ENCODE results near the gene GREM1. TPM values are rescaled to one million over a fixed set of nuclear protein-coding genes. Genes with fewer than 3 reads are reported as not detected.
A peak's percentile ranks its signal among the peaks of the same experiment; 100 is the strongest.

Gene GREM1
- total RNA-seq, 1 experiment from 2014 or later, result 79.4 TPM

GRCh38 chr15:32730677-32731654 is 13.2 kb downstream of the GREM1 start:
- DNase-seq (ENCODE audit: low read depth), result peak; percentile 29

GRCh38 chr15:32732574-32733157 is 14.9 kb downstream of the GREM1 start:
- no peak for DNase-seq (ENCODE audit: low read depth)

GRCh38 chr15:32733281-32733680 is 15.5 kb downstream of the GREM1 start:
- DNase-seq (ENCODE audit: low read depth), result peak; percentile 32

GRCh38 chr15:32735989-32736700 is 18.3 kb downstream of the GREM1 start:
- no peak for DNase-seq (ENCODE audit: low read depth)

GRCh38 chr15:32736701-32737061 is 18.9 kb downstream of the GREM1 start:
- DNase-seq (ENCODE audit: low read depth), result no peak

GRCh38 chr15:32737304-32737703 is 19.5 kb downstream of the GREM1 start:
- DNase-seq (ENCODE audit: low read depth), result no peak

- no peak for DNase-seq (ENCODE audit: low read depth)
These were observed 20.9 kb downstream of the GREM1 start for GRCh38 chr15:32738666-32739065.

- DNase-seq (ENCODE audit: low read depth), result no peak
These were observed 21.8 kb downstream of the GREM1 start for GRCh38 chr15:32739522-32740063.

- DNase-seq (ENCODE audit: low read depth), result peak; percentile 89
These were observed 25.8 kb downstream of the GREM1 start for GRCh38 chr15:32743411-32744140.

- peak; percentile 17 for DNase-seq (ENCODE audit: low read depth)
These were observed 28.5 kb downstream of the GREM1 start for GRCh38 chr15:32746116-32746857.

- peak; percentile 67 for DNase-seq (ENCODE audit: low read depth)
These were observed 30.1 kb downstream of the GREM1 start for GRCh38 chr15:32747921-32748342.

- DNase-seq (ENCODE audit: low read depth), result no peak
These were observed 33.2 kb downstream of the GREM1 start for GRCh38 chr15:32750979-32751378.

GRCh38 chr15:32757426-32757825 is 39.6 kb downstream of the GREM1 start:
- no peak for DNase-seq (ENCODE audit: low read depth)

GRCh38 chr15:32763295-32763694 is 45.5 kb downstream of the GREM1 start:
- no peak for DNase-seq (ENCODE audit: low read depth)

- DNase-seq (ENCODE audit: low read depth), result no peak
These were observed 47.4 kb downstream of the GREM1 start for GRCh38 chr15:32765236-32765635.

- no peak for DNase-seq (ENCODE audit: low read depth)
These were observed 48.3 kb downstream of the GREM1 start for GRCh38 chr15:32766101-32766500.

GRCh38 chr15:32767236-32767635 is 49.4 kb downstream of the GREM1 start:
- no peak for DNase-seq (ENCODE audit: low read depth)

- peak; percentile 99 for DNase-seq (ENCODE audit: low read depth)
These were observed 56.2 kb downstream of the GREM1 start for GRCh38 chr15:32774022-32774421.

- no peak for DNase-seq (ENCODE audit: low read depth)
These were observed 57.3 kb downstream of the GREM1 start for GRCh38 chr15:32775103-32775502.

GRCh38 chr15:32778391-32779176 is 60.8 kb downstream of the GREM1 start:
- peak; percentile 88 for DNase-seq (ENCODE audit: low read depth)

Data from RPMI7951 (cell line).